Adrenal gland (tissue), 5 donors: ENCODE measurements around the gene MAST4.

Experiments
- CTCF ChIP-seq, 6 experiments: fragments of 450-650 bp in 4 of 6; fragments of 200-600 bp in 2 of 6; sonication (generic) in 1 of 6; IDR thresholded peaks; 1 replicate in 5 of 6; 2 replicates in 1 of 6; pipeline versions ENCODE4 v1.5.1 to v1.8.0; 2016 to 2021; ENCODE audit warnings: antibody characterized with exemption in 6 of 6, mild to moderate bottlenecking in 2 of 6, moderate library complexity in 1 of 6
- POLR2A ChIP-seq, 2 donors: fragments of 450-650 bp; IDR thresholded peaks; one replicate each; pipeline ENCODE4 v1.6.1; 2017; ENCODE audit warnings: antibody characterized with exemption in 2 of 2, mild to moderate bottlenecking in 2 of 2, moderate library complexity in 1 of 2
- donor health status: DM: no; HTN: no; CAD: no.

- TF ChIP-seq CTCF (IDR thresholded peaks at IDR 0.05), result no peak
- no peak for TF ChIP-seq POLR2A (IDR thresholded peaks at IDR 0.05)
These were observed 42.8 kb downstream of the MAST4 start for GRCh38 chr5:66639037-66639436.
